GM12875 (cell line): ENCODE results near the gene UMPS.

Experiments used
- H3K4me3 ChIP-seq: one replicate; pipeline ENCODE4 v1.5.1; 2011; ENCODE audit warnings: low read depth, low read length, control low read depth
- CTCF ChIP-seq: IDR thresholded peaks from 2 replicates; pipeline ENCODE4 v1.5.1; 2011; ENCODE audit warnings: low read depth, mild to moderate bottlenecking, control low read depth, inconsistent platforms, low read length, moderate library complexity, borderline replicate concordance; ENCODE audit not compliant: insufficient read depth

UMPS gene

GRCh38 chr3:124791639-124792151 is 61.4 kb downstream of the UMPS start:
- no peak for TF ChIP-seq CTCF
- no peak overlapping the region for H3K4me3 ChIP-seq

GRCh38 chr3:124792341-124793040 is 62.2 kb downstream of the UMPS start:
- no peak for TF ChIP-seq CTCF
- no peak overlapping the region for H3K4me3 ChIP-seq

- no peak overlapping the region for H3K4me3 ChIP-seq
- TF ChIP-seq CTCF: no peak
Measured at GRCh38 chr3:124793054-124793739, 62.9 kb downstream of the UMPS start.

- no peak overlapping the region for H3K4me3 ChIP-seq
- no peak for TF ChIP-seq CTCF
Measured at GRCh38 chr3:124796477-124796876, 66.2 kb downstream of the UMPS start.

GRCh38 chr3:124797426-124797945 is 67.2 kb downstream of the UMPS start:
- TF ChIP-seq CTCF: no peak
- no peak overlapping the region for H3K4me3 ChIP-seq
